ENCODE data around the gene PPP6R3.
"Not testable (repeated sequence)": the region's sequence is repeated elsewhere in the genome, so short reads cannot be mapped to it uniquely, and the experiment has no call there.

PPP6R3 gene

GRCh38 chr11:68524213-68524612 is 63.7 kb downstream of the PPP6R3 start:
- in situ Hi-C loops (cut with MboI; ENCODE audit: low sequenced_read_pairs) = no loop called here

- in situ Hi-C loops (cut with MboI; ENCODE audit: low sequenced_read_pairs) = no loop called here
Measured at GRCh38 chr11:68524681-68525080, 64.1 kb downstream of the PPP6R3 start.

DNA sequence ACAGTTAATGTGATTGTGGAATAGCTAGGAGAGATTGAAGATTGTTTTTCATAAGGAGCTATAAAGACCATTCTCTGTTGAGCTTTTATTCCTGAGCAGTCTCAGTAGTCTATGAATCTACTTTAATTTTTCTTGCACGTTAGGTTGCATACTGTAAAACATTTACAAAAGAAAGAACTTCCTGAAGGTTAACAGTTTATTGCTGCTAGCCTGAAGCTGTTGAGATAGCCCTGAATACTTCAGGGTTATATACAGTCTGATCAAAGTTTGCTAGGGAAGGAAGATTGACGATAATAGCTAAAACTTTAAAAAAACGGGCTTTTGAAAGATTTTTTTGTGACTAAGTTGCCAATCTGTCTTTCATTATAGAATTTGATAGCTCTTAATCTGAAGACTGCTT is 64.8 kb downstream of the PPP6R3 start:
- in situ Hi-C loops (cut with MboI; ENCODE audit: low sequenced_read_pairs) = no loop called here

- in situ Hi-C loops (cut with MboI; ENCODE audit: low sequenced_read_pairs) = no loop called here
Measured at GRCh38 chr11:68525930-68526329, 65.4 kb downstream of the PPP6R3 start.

DNA sequence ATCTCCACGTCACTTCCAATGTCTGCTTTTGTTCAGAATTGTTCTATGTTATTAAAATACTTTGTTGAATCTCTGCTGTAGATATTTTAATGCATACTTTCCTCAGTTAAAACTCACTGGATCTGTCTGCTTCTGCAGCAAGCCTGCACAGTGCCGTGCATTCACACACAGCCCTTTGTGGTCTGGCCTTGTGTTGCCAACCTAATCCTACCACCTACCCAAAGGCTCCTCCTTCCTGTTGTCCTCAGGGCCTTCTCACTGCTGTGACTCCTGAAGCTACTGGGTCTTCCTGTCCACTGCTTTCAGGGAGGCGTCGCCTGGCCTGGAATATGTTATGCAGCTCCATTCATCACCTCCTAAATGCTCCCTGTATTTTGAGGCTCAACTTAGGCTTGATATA is 67.0 kb downstream of the PPP6R3 start:
- in situ Hi-C loops (cut with MboI; ENCODE audit: low sequenced_read_pairs) = no loop called here

- in situ Hi-C loops (cut with MboI; ENCODE audit: low sequenced_read_pairs) = no loop called here
Measured at GRCh38 chr11:68528630-68529029, 68.1 kb downstream of the PPP6R3 start.

GRCh38 chr11:68531129-68531693 is 70.7 kb downstream of the PPP6R3 start:
- in situ Hi-C loops (cut with MboI; ENCODE audit: low sequenced_read_pairs) = no loop called here

- in situ Hi-C loops (cut with MboI; ENCODE audit: low sequenced_read_pairs) = no loop called here
Measured at GRCh38 chr11:68532727-68533369, 72.3 kb downstream of the PPP6R3 start.

GRCh38 chr11:68533945-68534344 is 73.4 kb downstream of the PPP6R3 start:
- in situ Hi-C loops (cut with MboI; ENCODE audit: low sequenced_read_pairs) = no loop called here

DNA sequence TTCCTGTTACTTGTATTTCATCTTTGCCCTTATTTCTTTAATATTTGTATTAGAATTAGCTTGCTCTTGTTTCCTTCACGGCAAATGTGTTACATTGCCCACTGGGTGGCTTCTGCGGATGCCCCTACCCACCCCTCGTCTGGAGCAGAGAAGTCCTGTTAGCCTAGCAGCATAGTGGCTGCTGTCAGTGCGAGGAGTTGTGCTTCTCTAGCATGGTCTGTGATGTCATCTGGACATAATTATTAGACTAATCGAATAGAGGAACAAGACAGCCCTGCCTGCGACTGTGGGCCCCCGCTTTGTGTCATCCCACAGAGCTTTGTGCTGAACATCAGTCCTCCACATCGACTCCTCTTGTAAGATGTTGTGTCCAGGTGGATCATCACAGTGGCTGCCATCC is 74.5 kb downstream of the PPP6R3 start:
- in situ Hi-C loops (cut with MboI; ENCODE audit: low sequenced_read_pairs) = no loop called here

- in situ Hi-C loops (cut with MboI; ENCODE audit: low sequenced_read_pairs) = no loop called here
Measured at GRCh38 chr11:68536706-68537105, 76.2 kb downstream of the PPP6R3 start.

DNA sequence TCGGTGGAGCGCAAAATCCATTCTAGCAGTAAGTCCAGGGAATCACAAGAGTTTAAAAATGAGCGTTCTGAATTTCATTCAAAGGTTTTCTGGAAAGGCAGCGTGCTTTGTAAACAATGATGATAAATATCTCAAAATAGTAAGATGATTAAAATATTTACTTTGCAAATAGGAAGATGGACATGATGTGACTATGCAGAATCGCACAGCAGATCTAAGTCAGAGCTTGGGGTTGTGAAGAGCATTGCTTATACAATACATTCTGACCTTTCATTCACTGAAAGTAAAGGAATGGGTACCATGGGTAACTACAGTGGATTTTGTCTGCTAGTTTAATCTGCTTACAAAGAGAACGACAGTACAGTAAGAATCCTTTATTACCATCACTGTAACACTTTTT is 77.5 kb downstream of the PPP6R3 start:
- in situ Hi-C loops (cut with MboI; ENCODE audit: low sequenced_read_pairs) = no loop called here

GRCh38 chr11:68539395-68539794 is 78.8 kb downstream of the PPP6R3 start:
- in situ Hi-C loops (cut with MboI; ENCODE audit: low sequenced_read_pairs) = no loop called here

- in situ Hi-C loops (cut with MboI; ENCODE audit: low sequenced_read_pairs) = not testable (repeated sequence)
Measured at GRCh38 chr11:68540504-68540903, 80.0 kb downstream of the PPP6R3 start.

DNA sequence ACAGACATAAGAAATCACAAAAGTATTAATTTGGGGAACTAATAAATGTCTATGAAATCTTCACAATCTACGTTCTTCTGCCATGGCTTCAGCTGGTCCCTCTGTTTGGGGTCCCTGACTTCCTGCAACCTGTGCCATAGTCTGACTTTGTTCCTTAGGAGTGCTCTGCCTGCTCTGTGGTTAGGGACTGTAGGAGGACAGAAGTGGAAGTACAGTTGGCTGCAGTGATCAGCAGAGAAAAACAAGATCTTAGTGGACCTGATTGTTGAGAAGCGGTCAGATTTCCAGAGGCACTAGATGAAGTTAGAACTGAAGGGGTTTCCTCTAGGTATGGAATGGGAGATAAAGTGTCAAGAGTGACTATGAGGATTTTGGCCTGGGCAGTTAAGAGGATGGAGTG is 80.6 kb downstream of the PPP6R3 start:
- in situ Hi-C loops (cut with MboI; ENCODE audit: low sequenced_read_pairs) = no loop called here

DNA sequence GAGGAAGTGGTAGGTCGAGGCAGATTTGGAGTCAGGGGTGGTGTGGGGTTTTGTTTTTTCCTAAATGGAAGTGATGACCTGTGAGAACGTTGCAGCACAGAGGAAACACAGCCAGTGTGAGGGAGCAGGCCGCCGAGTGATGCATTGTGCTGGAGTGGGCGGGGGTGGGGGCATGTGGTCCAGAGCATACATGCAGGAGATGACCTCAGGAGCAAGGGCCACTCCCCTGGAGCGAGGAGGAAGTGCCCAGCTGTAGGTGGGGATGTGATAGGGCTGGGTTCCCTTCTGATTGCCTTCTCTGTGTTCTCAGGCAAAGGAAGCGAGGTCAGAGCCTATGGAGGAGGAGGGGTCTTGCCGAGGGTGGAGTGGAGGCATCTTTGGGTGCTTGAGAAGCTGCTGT is 81.4 kb downstream of the PPP6R3 start:
- in situ Hi-C loops (cut with MboI; ENCODE audit: low sequenced_read_pairs) = no loop called here

DNA sequence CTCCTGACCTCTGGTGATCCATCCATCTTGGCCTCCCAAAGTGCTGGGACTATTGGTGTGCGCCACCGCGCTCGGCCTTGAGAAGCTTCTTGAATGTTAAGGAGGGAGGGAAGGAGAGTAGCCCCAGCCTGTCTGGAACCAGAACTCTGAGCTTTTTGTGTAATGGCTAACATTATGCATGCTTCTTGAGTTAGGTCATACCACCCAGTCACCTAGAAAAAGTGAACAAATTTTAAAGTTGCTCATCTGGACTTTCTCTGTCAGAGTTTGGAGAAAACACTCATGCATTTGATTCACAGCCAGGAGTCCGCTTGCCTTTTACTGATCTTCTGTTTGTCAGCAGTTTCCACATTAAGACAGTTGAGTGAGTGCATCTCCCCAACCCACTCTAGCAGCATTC is 82.1 kb downstream of the PPP6R3 start:
- in situ Hi-C loops (cut with MboI; ENCODE audit: low sequenced_read_pairs) = no loop called here

DNA sequence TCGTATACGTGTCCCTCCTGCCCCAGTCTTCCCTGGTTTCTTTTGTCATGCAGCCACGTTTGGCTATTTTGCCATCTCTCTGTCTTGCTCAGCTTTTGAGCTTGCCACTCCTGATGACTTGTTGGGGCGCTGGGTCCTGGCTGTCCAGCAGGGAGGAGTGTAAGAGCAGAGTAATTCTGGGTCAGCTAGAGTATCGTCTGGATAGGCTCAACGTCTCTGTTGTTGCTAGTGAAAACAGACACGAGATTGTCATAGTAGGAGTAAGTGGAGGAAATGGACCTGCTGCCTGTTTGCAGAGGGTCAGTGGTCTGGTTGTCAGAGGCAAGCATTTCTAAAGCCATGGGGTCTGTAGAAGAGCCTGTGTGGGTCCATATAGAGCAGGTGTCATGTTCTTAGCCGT is 83.0 kb downstream of the PPP6R3 start:
- in situ Hi-C loops (cut with MboI; ENCODE audit: low sequenced_read_pairs) = no loop called here

DNA sequence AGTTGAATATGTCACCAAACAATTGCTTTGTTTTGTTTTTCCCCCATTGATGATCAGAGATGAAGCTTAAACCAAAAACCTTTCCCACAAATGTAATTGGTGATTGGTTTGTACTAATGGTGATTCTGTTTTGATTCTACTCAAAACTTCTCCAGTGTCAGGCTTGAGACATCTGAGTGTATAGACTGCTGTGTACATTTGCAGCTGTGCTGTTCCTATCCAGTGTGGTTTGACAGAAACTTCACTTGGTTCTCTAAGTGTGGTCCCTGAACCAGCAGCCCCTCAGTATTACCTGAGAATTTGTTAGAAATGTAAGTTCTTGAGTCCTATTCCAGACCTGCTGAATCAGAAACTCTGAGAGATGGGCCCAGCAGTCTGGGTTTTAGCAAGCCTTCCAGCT is 84.8 kb downstream of the PPP6R3 start:
- in situ Hi-C loops (cut with MboI; ENCODE audit: low sequenced_read_pairs) = no loop called here

GRCh38 chr11:68545796-68546195 is 85.2 kb downstream of the PPP6R3 start:
- in situ Hi-C loops (cut with MboI; ENCODE audit: low sequenced_read_pairs) = no loop called here

- in situ Hi-C loops (cut with MboI; ENCODE audit: low sequenced_read_pairs) = no loop called here
Measured at GRCh38 chr11:68546555-68546954, 86.0 kb downstream of the PPP6R3 start.

DNA sequence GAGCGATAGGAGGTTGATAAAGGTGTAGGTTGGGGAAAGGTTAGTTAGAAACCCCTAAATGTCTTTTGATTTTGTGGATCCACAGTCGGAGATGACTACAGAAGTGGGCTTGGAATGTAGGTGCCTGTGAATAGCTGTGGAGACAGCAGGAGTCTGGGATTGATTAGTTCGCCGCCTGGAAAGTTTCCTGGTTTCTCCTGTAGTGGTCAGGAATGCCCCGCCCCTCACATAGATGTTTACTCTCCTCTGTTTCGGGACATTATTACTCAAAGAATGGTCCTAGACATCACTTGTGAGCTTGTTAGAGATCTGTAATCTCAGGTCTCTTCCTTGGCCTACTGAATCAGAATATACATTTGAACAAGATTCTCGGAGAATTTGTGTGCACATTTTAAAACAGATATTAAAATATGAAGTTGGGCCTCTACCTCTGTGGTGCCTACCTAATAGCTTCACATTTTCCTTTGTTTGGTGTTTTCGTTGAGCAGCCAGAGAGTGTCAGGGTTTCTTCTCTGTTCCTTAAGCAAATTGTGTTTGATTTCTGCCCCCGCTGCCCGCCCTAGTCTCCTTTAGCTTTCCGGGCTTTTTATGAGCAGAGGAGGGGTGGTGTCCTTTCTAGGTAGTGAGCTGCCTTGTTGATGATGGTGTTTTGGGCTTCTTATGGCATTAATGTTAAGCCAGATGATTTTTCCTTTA is 89.4 kb downstream of the PPP6R3 start:
- in situ Hi-C loops (cut with MboI; ENCODE audit: low sequenced_read_pairs) = no loop called here

GRCh38 chr11:68550485-68550817 is 89.9 kb downstream of the PPP6R3 start:
- in situ Hi-C loops (cut with MboI; ENCODE audit: low sequenced_read_pairs) = no loop called here

Measured in HL-60/S4 (cell line).